H1 (cell line): ENCODE results near the gene TOMM7. TPM values are rescaled to one million over a fixed set of nuclear protein-coding genes. Genes with fewer than 3 reads are reported as not detected.
A peak's percentile ranks its signal among the peaks of the same experiment; 100 is the strongest.

Experiments
- CTCF ChIA-PET: fragments of 300-600 bp; sonication (Branson Sonifier 250); formaldehyde crosslinking; loops from one replicate; lab custom pipeline; 2021; ENCODE audit not compliant: partially characterized antibody; lab: Charles Lee
- POLR2A ChIA-PET: fragments of 300-600 bp; sonication (Branson Sonifier 250); formaldehyde crosslinking; loops from one replicate; lab custom pipeline; 2021; ENCODE audit warnings: inconsistent platforms; ENCODE audit not compliant: partially characterized antibody; lab: Charles Lee
- DNase-seq, 2 experiments: peaks; one replicate each; pipeline versions ENCODE4 v3.0.0 to v3.0.0-alpha.2; 2010 to 2022; ENCODE audit warnings: low spot score in 2 of 2, low read depth in 1 of 2, mixed read lengths in 1 of 2
- FAIRE-seq: peaks from 2 replicates; lab custom pipeline; 2011; peaks lifted over from hg19 to GRCh38; lab: Jason Lieb, UNC
- H2AFZ ChIP-seq: 2 replicates; pipeline ENCODE4 v1.8.1; 2012; ENCODE audit warnings: low read length, inconsistent platforms
- H2AK5ac ChIP-seq: 2 replicates; pipeline ENCODE4 v1.6.1; 2013; ENCODE audit warnings: low read depth, low read length
- H2BK120ac ChIP-seq: replicated peaks from 2 replicates; pipeline ENCODE3; 2013; ENCODE audit warnings: low read depth, low read length, inconsistent platforms
- H2BK12ac ChIP-seq: 2 replicates; pipeline ENCODE4 v1.6.1; 2013; ENCODE audit warnings: low read depth, low read length
- H2BK15ac ChIP-seq: 2 replicates; pipeline ENCODE4 v1.6.1; 2013; ENCODE audit warnings: low read length
- H2BK20ac ChIP-seq: 2 replicates; pipeline ENCODE4 v1.6.1; 2013; ENCODE audit warnings: low read length
- H2BK5ac ChIP-seq: 2 replicates; pipeline ENCODE4 v1.6.1; 2013; ENCODE audit warnings: low read depth, low read length
- H3K14ac ChIP-seq: 2 replicates; pipeline ENCODE4 v1.6.1; 2013; ENCODE audit warnings: inconsistent platforms; ENCODE audit not compliant: insufficient read length
- H3K18ac ChIP-seq: 2 replicates; pipeline ENCODE4 v1.6.1; 2013; ENCODE audit warnings: low read length; ENCODE audit errors: extremely low read depth
- H3K23ac ChIP-seq: 2 replicates; pipeline ENCODE4 v1.6.1; 2013; ENCODE audit warnings: inconsistent platforms; ENCODE audit not compliant: insufficient read length
- H3K23me2 ChIP-seq: 2 replicates; pipeline ENCODE4 v1.6.1; 2013; ENCODE audit warnings: low read depth, low read length
- H3K27ac ChIP-seq: 2 replicates; pipeline ENCODE4 v1.6.1; 2011; ENCODE audit warnings: low read depth, low read length, inconsistent platforms
- H3K27me3 ChIP-seq, 4 experiments: replicated peaks in 1 of 4; 1 replicate in 1 of 4; 2 replicates in 3 of 4; pipeline versions ENCODE4 v1.6.1 to v1.8.1; 2011 to 2013; ENCODE audit warnings: low read length in 3 of 4, mild to moderate bottlenecking in 3 of 4, inconsistent platforms in 2 of 4, mixed read lengths in 2 of 4, moderate library complexity in 1 of 4; ENCODE audit not compliant: control insufficient read depth in 3 of 4, insufficient read depth in 3 of 4; ENCODE audit errors: extremely low read depth in 1 of 4
- H3K36me3 ChIP-seq, 4 experiments: 2 replicates each; pipeline versions ENCODE4 v1.6.1 to v1.8.1; 2011 to 2013; ENCODE audit warnings: mild to moderate bottlenecking in 4 of 4, low read length in 3 of 4, moderate library complexity in 2 of 4, control low read depth in 1 of 4, inconsistent platforms in 1 of 4; ENCODE audit not compliant: insufficient read depth in 4 of 4, control insufficient read depth in 2 of 4
- H3K4ac ChIP-seq: replicated peaks from 2 replicates; pipeline ENCODE3; 2013; ENCODE audit warnings: low read length, low read depth, mixed read lengths, inconsistent platforms; ENCODE audit not compliant: insufficient read length
- H3K4me1 ChIP-seq, 4 experiments: replicated peaks in 1 of 4; 1 replicate in 1 of 4; 2 replicates in 3 of 4; pipeline versions ENCODE4 v1.6.1 to v1.8.1; 2011 to 2013; ENCODE audit warnings: low read length in 3 of 4, inconsistent platforms in 2 of 4, mixed read lengths in 1 of 4; ENCODE audit not compliant: insufficient read depth in 4 of 4, control insufficient read depth in 3 of 4
- H3K4me2 ChIP-seq, 2 experiments: 2 replicates each; pipeline versions ENCODE4 v1.6.1 to v1.8.1; 2011 to 2013; ENCODE audit warnings: low read depth in 2 of 2, low read length in 2 of 2, control low read depth in 1 of 2, inconsistent platforms in 1 of 2, mild to moderate bottlenecking in 1 of 2; ENCODE audit not compliant: insufficient read depth in 1 of 2
- H3K4me3 ChIP-seq, 4 experiments: fragments of 200-600, 300-600 bp in 1 of 4; sonication (generic), shearing (Covaris generic), sonication (Bioruptor Twin) in 1 of 4; 2 replicates each; pipeline versions ENCODE4 v1.5.1 to v1.8.1; 2011 to 2016; ENCODE audit warnings: low read length in 4 of 4, low read depth in 3 of 4, control low read depth in 2 of 4, inconsistent platforms in 2 of 4, mild to moderate bottlenecking in 2 of 4, mixed read lengths in 1 of 4, moderate library complexity in 1 of 4; ENCODE audit not compliant: insufficient read depth in 2 of 4; ENCODE audit errors: extremely low read depth in 1 of 4
- H3K56ac ChIP-seq: replicated peaks from 2 replicates; pipeline ENCODE3; 2013; ENCODE audit warnings: low read depth, mild to moderate bottlenecking, mixed read lengths, low read length, inconsistent platforms; ENCODE audit not compliant: insufficient read length
- H3K79me1 ChIP-seq: 2 replicates; pipeline ENCODE4 v1.6.1; 2013; ENCODE audit warnings: low read depth, low read length, control low read depth
- H3K79me2 ChIP-seq, 2 experiments: 2 replicates each; pipeline versions ENCODE4 v1.6.1 to v1.8.1; 2012 to 2013; ENCODE audit warnings: low read length in 2 of 2, mild to moderate bottlenecking in 2 of 2, inconsistent platforms in 1 of 2; ENCODE audit not compliant: insufficient read depth in 2 of 2, control insufficient read depth in 1 of 2
- H3K9ac ChIP-seq, 4 experiments: replicated peaks in 1 of 4; 1 replicate in 1 of 4; 2 replicates in 3 of 4; pipeline versions ENCODE4 v1.6.1 to v1.8.1; 2011 to 2013; ENCODE audit warnings: low read depth in 3 of 4, low read length in 3 of 4, control low read depth in 2 of 4, mild to moderate bottlenecking in 2 of 4, moderate library complexity in 2 of 4, inconsistent platforms in 1 of 4; ENCODE audit errors: extremely low read depth in 1 of 4
- H3K9me3 ChIP-seq, 2 experiments: 2 replicates each; pipeline versions ENCODE4 v1.6.1 to v1.8.1; 2012 to 2013; ENCODE audit warnings: mild to moderate bottlenecking in 2 of 2, moderate library complexity in 2 of 2, control low read depth in 1 of 2, inconsistent platforms in 1 of 2, low read depth in 1 of 2, low read length in 1 of 2, mixed read lengths in 1 of 2; ENCODE audit not compliant: insufficient read depth in 2 of 2
- H4K20me1 ChIP-seq, 2 experiments: replicated peaks in 1 of 2; 2 replicates each; pipeline versions ENCODE3 to v1.8.1; 2011 to 2013; ENCODE audit warnings: inconsistent platforms in 2 of 2, low read length in 2 of 2, mild to moderate bottlenecking in 1 of 2; ENCODE audit not compliant: insufficient read depth in 2 of 2, control insufficient read depth in 1 of 2
- H4K5ac ChIP-seq: 2 replicates; pipeline ENCODE4 v1.6.1; 2013; ENCODE audit warnings: low read length, low read depth, mixed read lengths, inconsistent platforms; ENCODE audit not compliant: insufficient read length
- H4K8ac ChIP-seq: 2 replicates; pipeline ENCODE4 v1.8.0; 2013; ENCODE audit warnings: mild to moderate bottlenecking, moderate library complexity, low read length, inconsistent platforms; ENCODE audit not compliant: insufficient read depth; ENCODE audit errors: extremely low read depth
- H4K91ac ChIP-seq: replicated peaks from 2 replicates; pipeline ENCODE3; 2013; ENCODE audit warnings: low read length, mixed read lengths, inconsistent platforms; ENCODE audit not compliant: insufficient read length
- POLR2A ChIP-seq, 2 experiments: IDR thresholded peaks; 1 replicate in 1 of 2; 2 replicates in 1 of 2; pipeline ENCODE4 v1.6.1; 2011; ENCODE audit warnings: low read depth in 2 of 2, low read length in 2 of 2, mild to moderate bottlenecking in 2 of 2; ENCODE audit errors: control extremely low read depth in 1 of 2
- YY1 ChIP-seq: IDR thresholded peaks from 2 replicates; pipeline ENCODE4 v1.6.1; 2011; ENCODE audit warnings: low read depth, mild to moderate bottlenecking, low read length
- WGBS, 2 experiments: shearing (Covaris generic) in 1 of 2; methylation state at CpG; one replicate each; pipeline versions ENCODE4 v1.1.6 to v1.1.7; 2013 to 2015; ENCODE audit warnings: low lambda C conversion rate in 2 of 2, mixed read lengths in 2 of 2, inconsistent platforms in 1 of 2, low coverage in 1 of 2, missing lambda C conversion rate in 1 of 2; ENCODE audit not compliant: insufficient replicate concordance in 2 of 2, insufficient coverage in 1 of 2, insufficient read length in 1 of 2; ENCODE audit errors: extremely low coverage in 1 of 2, missing lambda C conversion rate in 1 of 2; 5-methylcytosine and 5-hydroxymethylcytosine counted together
- polyA plus RNA-seq, 7 experiments: library from polyadenylated mRNA; depleted of rRNA in 3 of 7; stranded (reverse) in 5 of 7; unstranded in 2 of 7; fragments of >200 nt in 5 of 7; fragments of 200-250 nt in 2 of 7; gene quantifications; 1 replicate in 5 of 7; 2 replicates in 1 of 7; 4 replicates in 1 of 7; pipeline versions ENCODE4 v1.2.1 to v1.2.3, GENCODE V29; 2011 to 2013; ENCODE audit warnings: missing spikeins in 2 of 7, mixed read lengths in 2 of 7
- total RNA-seq: library from RNA; stranded (reverse); fragmentation: NEBNext Ultra II Directional; extraction: Animal tissue kit (Norgen Biotek cat#: 25700); gene quantifications from 2 replicates; pipeline ENCODE4 v1.2.1, GENCODE V29; 2021

Gene TOMM7
- total and polyA plus RNA-seq, 2 of the 8 experiments (the other 6 are each of a cell fraction or from before 2014, with no cell fraction given), result 389 to 508 TPM

GRCh38 chr7:22865602-22865960, 42.9 kb upstream of the TOMM7 start:
- H4K5ac ChIP-seq, result no peak overlapping the region
- no peaks in the 10 kb centered on the region for H4K20me1 ChIP-seq
- H2BK12ac ChIP-seq, result no peak overlapping the region
- H2AFZ ChIP-seq, result no peak overlapping the region
- no peaks in the 10 kb centered on the region for H3K79me2 ChIP-seq
- no peak overlapping the region for H2BK20ac ChIP-seq
- no peak for TF ChIP-seq YY1
- peak in 1 of 2 experiments; percentile 23; a peak in 1 of 3 replicates for TF ChIP-seq POLR2A (IDR thresholded peaks at IDR 0.05; ENCODE audit: control extremely low read depth in 1 of 2, low read depth in 2 of 2, low read length in 2 of 2)
- H3K56ac ChIP-seq, result no peak overlapping the region
- no peak overlapping the region for H2BK15ac ChIP-seq
- DNase-seq (no peak), FAIRE-seq (no peak)
- 97% methylated on average over 2 of the region's 2 CpGs; no CpG with 5 or more reads in 1 of the 2 experiments for WGBS, 2 experiments
- H3K79me1 ChIP-seq, result no peaks in the 10 kb centered on the region
- no peak overlapping the region for H3K4me2 ChIP-seq
- no peak overlapping the region for H3K4ac ChIP-seq
- H3K27ac ChIP-seq, result no peak overlapping the region
- no peak overlapping the region for H4K91ac ChIP-seq
- no peak overlapping the region for H4K8ac ChIP-seq
- no peaks in the 10 kb centered on the region for H3K27me3 ChIP-seq
- H3K23me2 ChIP-seq, result no peaks in the 10 kb centered on the region
- no peak overlapping the region for H2AK5ac ChIP-seq
- H3K9ac ChIP-seq, result no peak overlapping the region
- H2BK5ac ChIP-seq, result no peak overlapping the region
- H2BK120ac ChIP-seq, result no peak overlapping the region
- ChIA-PET POLR2A (interaction anchor here (1.5 to 11.8 kb wide), 3 partner anchors 9 to 21 kb away, joined by 4 to 125 read pairs (median 18); no protein-coding TSS in a partner anchor), CTCF (interaction anchor here (1.2 kb wide), 1 partner anchor 36 kb away, joined by 3 read pairs; no protein-coding TSS in a partner anchor)
- no peak overlapping the region for H3K14ac ChIP-seq
- H3K36me3 ChIP-seq, result peaks cover 0 to 24% (median 7%) of the 10 kb centered on the region in 4 experiments; a peak in 3 of 8 replicates
- H3K23ac ChIP-seq, result no peak overlapping the region
- no peak overlapping the region for H3K18ac ChIP-seq
- no peak overlapping the region for H3K4me3 ChIP-seq
- peaks cover 0 to 8% (median 0%) of the 10 kb centered on the region in 4 experiments; a peak in 3 of 7 replicates for H3K4me1 ChIP-seq
- no peaks in the 10 kb centered on the region for H3K9me3 ChIP-seq
